Thyroid gland (tissue), 4 donors: ENCODE measurements around the gene LSM4.

Experiments
- CTCF ChIP-seq, 6 experiments: fragments of 200-600 bp in 3 of 6; fragments of 450-650 bp in 3 of 6; sonication (generic) in 3 of 6; IDR thresholded peaks; one replicate each; pipeline ENCODE4 v1.5.1; 2016 to 2019; ENCODE audit warnings: antibody characterized with exemption in 6 of 6, mild to moderate bottlenecking in 2 of 6, inconsistent platforms in 1 of 6, moderate library complexity in 1 of 6
- POLR2A ChIP-seq, 2 donors: fragments of 450-650 bp; IDR thresholded peaks; one replicate each; pipeline ENCODE4 v1.6.1; 2017; ENCODE audit warnings: antibody characterized with exemption in 2 of 2, mild to moderate bottlenecking in 2 of 2, moderate library complexity in 1 of 2

GRCh38 chr19:18294467-18294864 is 28.4 kb downstream of the LSM4 start:
- TF ChIP-seq POLR2A (IDR thresholded peaks at IDR 0.05) (no peak), CTCF (IDR thresholded peaks at IDR 0.05) (no peak)
